Neural crest cell (in vitro differentiated cells): ENCODE data around the gene C1orf198. TPM values are rescaled to one million over a fixed set of nuclear protein-coding genes. Genes with fewer than 3 reads are reported as not detected.

Experiments used
- DNase-seq: peaks from one replicate; pipeline ENCODE4 v3.0.0; 2021; ENCODE audit warnings: low read depth, mixed read lengths, low spot score
- H3K27ac Mint-ChIP-seq: one replicate; pipeline ENCODE4 v1.8.0; 2021; ENCODE audit warnings: mild to moderate bottlenecking, mixed read lengths; ENCODE audit not compliant: unreplicated experiment
- H3K27me3 Mint-ChIP-seq: 2 replicates; pipeline ENCODE4 v1.8.0; 2021; ENCODE audit warnings: low read depth, mild to moderate bottlenecking, mixed read lengths
- H3K36me3 Mint-ChIP-seq: 2 replicates; pipeline ENCODE4 v1.8.0; 2021; ENCODE audit warnings: low read depth, mild to moderate bottlenecking, mixed read lengths
- H3K4me1 Mint-ChIP-seq: 2 replicates; pipeline ENCODE4 v1.8.0; 2021; ENCODE audit warnings: mixed read lengths
- H3K4me3 Mint-ChIP-seq: one replicate; pipeline ENCODE4 v1.8.0; 2021; ENCODE audit warnings: mild to moderate bottlenecking, mixed read lengths
- H3K9me3 Mint-ChIP-seq: 2 replicates; pipeline ENCODE4 v1.8.0; 2021; ENCODE audit warnings: mixed read lengths
- total RNA-seq: library from RNA; stranded (reverse); gene quantifications from 2 replicates; pipeline ENCODE4 v1.2.1, GENCODE V29; 2021
- TF ChIP-seq, protein P1 (sequence below): fragments of 200-600 bp; sonication (generic); conservative IDR thresholded peaks from 2 replicates; pipeline ENCODE4 v1.5.0; 2021; ENCODE audit warnings: antibody characterized with exemption, mild to moderate bottlenecking

Gene C1orf198
- total RNA-seq, 1 donor from 2014 or later, result 73.5 TPM

DNA sequence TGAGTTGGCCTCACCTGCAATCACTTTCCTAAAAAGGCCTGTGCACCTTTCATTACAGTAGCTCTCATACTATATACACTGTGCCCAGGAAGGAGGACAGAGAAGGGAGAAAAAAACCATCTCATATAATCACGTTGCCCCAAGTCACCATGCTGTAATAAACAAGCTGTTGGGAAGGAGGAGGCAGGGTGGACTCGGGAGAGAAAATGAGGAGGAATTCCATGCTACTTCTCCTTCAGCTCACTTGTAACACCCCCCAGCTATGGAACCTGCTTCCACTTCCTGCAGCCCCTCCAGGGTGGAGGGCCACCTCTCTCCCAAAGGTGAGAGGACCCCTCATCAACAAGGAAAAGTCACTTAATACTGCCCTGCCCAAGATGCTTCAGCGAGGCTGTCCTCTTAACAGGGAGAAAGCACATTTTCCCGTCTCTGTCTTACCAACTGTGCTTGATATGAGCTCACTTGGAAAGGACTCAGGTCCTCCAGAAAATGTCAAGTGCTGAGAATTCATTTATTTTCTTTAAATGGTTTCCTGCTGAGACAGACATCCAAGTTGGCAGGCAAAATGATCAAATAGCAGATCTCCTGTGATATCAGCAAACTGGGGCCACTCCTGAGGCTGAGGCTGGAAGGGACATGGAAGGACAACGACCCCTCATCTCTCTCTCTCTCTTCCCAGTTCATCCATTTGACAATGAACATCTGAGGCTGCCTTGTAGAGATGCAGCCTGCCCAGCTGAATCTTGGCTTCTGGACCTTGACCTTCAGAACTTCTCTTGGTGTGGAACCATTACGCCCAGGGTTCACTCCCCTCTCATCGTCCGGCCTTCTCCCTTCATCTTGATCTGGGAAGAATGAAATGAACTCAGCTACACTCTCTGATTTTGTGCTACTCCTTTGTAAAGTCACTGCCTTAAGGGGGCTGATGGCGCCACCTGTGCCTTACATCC lies 67.2 kb downstream of the C1orf198 start:
- no peaks in the 10 kb centered on the region for H3K36me3 Mint-ChIP-seq
- peaks cover 23% of the 10 kb centered on the region for H3K4me1 Mint-ChIP-seq
- no peak for DNase-seq
- H3K27me3 Mint-ChIP-seq, result no peaks in the 10 kb centered on the region
- H3K9me3 Mint-ChIP-seq, result no peaks in the 10 kb centered on the region
- no peak overlapping the region for H3K27ac Mint-ChIP-seq
- H3K4me3 Mint-ChIP-seq, result no peak overlapping the region
- TF ChIP-seq, protein P1, sequence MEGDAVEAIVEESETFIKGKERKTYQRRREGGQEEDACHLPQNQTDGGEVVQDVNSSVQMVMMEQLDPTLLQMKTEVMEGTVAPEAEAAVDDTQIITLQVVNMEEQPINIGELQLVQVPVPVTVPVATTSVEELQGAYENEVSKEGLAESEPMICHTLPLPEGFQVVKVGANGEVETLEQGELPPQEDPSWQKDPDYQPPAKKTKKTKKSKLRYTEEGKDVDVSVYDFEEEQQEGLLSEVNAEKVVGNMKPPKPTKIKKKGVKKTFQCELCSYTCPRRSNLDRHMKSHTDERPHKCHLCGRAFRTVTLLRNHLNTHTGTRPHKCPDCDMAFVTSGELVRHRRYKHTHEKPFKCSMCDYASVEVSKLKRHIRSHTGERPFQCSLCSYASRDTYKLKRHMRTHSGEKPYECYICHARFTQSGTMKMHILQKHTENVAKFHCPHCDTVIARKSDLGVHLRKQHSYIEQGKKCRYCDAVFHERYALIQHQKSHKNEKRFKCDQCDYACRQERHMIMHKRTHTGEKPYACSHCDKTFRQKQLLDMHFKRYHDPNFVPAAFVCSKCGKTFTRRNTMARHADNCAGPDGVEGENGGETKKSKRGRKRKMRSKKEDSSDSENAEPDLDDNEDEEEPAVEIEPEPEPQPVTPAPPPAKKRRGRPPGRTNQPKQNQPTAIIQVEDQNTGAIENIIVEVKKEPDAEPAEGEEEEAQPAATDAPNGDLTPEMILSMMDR, result no peak

DNA sequence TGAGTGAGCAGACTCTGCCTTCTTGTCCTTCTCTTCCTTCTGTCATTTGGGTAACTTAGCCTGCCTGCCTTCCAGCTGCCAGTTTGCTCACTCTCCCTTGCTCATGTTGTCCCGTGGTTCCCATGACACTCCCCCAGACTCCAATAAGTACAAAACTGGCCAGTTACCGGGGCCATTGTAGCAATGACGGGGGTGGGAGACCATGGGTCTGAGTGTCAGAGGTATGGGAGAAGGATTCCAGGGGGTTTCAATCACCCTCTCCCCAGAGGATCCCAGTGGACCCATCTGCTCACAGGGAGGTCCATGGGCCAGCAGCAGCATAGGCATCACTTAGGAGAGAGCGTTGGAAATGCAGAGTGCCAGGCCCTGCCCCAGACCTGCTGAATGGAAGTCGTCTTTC lies 69.8 kb downstream of the C1orf198 start:
- Mint-ChIP-seq H3K36me3 (no peaks in the 10 kb centered on the region), H3K27ac (peak overlapping the region; percentile 40), H3K27me3 (no peaks in the 10 kb centered on the region), H3K4me1 (peaks cover 20% of the 10 kb centered on the region), H3K4me3 (no peak overlapping the region), H3K9me3 (no peaks in the 10 kb centered on the region)
- TF ChIP-seq, protein P1, result no peak
- no peak for DNase-seq

DNA sequence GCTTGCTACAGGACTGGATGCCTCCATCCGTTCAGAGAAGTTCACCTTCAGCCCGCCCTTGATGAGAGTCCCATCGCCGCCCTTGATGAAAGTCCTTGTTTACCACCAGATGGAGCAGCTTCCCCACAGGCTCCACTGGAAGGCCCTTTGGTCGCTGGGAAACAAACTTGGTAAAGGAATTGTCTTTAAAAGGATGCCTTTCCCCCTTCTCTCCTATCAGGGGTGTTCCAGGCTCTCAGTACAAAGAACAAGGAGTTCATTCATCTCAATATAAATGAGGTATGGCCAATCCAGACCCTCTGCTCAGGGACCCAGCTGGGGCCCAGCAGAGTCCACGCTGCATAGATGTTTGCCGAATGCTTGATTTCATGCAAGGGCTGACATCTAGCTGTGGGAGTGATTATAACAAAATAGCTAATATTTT lies 70.4 kb downstream of the C1orf198 start:
- peak; percentile 53 for DNase-seq
- TF ChIP-seq, protein P1, result peak; percentile 76
- no peaks in the 10 kb centered on the region for H3K9me3 Mint-ChIP-seq
- no peaks in the 10 kb centered on the region for H3K27me3 Mint-ChIP-seq
- H3K36me3 Mint-ChIP-seq, result no peaks in the 10 kb centered on the region
- H3K4me1 Mint-ChIP-seq, result peaks cover 20% of the 10 kb centered on the region
- H3K4me3 Mint-ChIP-seq, result peak overlapping the region; percentile 44
- H3K27ac Mint-ChIP-seq, result no peak overlapping the region

DNA sequence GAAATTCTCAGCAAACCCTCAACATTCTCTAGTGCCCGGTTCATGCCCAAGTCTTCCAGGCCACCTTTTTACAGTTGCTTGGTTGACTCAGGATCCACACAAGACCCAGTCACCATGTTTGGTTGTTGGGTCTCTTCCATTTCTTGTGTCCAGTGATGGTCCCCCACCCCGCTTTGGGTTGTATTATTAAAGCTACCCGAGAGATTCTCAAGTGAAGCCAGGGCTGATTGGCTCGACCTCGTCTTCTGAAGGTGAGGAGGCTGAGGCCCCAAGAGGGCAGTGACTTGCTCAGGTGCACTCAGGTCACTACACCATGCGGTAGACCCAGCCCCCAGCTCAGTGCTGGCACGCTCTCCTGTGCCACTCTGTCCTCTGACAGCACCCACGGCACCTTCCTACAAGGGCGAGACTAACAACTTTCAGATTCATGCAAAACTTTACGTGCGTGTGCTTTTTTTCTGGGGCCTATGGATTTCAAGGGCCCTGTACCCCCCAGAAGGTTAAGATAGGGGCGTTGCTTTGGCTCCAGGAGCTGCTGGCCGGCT lies 70.9 kb downstream of the C1orf198 start:
- no peak overlapping the region for H3K27ac Mint-ChIP-seq
- H3K9me3 Mint-ChIP-seq, result no peaks in the 10 kb centered on the region
- TF ChIP-seq, protein P1, result no peak
- no peak for DNase-seq
- no peak overlapping the region for H3K4me3 Mint-ChIP-seq
- H3K36me3 Mint-ChIP-seq, result no peaks in the 10 kb centered on the region
- H3K4me1 Mint-ChIP-seq, result peaks cover 20% of the 10 kb centered on the region
- no peaks in the 10 kb centered on the region for H3K27me3 Mint-ChIP-seq

DNA sequence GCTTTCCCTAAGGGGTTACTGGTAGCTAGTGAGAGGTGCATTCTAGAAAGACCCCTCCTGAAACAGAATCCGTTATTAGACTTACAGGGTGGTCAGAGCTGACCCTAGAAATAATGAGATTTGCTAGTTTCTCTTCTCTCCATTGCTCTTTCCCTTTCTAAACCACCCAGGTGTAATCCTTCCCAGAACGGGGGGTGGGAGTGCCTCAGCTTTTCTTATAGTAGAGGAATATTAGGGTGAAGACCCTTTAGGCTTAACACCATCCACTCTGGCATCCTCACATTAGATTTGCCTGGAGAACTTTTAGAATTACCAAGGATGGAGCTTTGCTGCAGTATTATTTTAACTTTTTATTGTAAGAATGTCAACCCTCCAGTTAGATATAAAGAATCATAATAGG lies 71.7 kb downstream of the C1orf198 start:
- Mint-ChIP-seq H3K27ac (no peak overlapping the region), H3K36me3 (no peaks in the 10 kb centered on the region), H3K4me1 (peaks cover 20% of the 10 kb centered on the region), H3K9me3 (no peaks in the 10 kb centered on the region), H3K4me3 (no peak overlapping the region), H3K27me3 (no peaks in the 10 kb centered on the region)
- DNase-seq, result no peak
- TF ChIP-seq, protein P1, result no peak
